Loucy (cell line): ENCODE results near the gene TNIP1.

Source experiments
- CTCF ChIP-seq: fragments of 200-600 bp; sonication (generic); conservative IDR thresholded peaks from 2 replicates; pipeline ENCODE4 v1.5.1; 2014; ENCODE audit warnings: mild to moderate bottlenecking, antibody characterized with exemption, low read length
- EZH2phosphoT487 ChIP-seq: fragments of 200-600 bp; IDR thresholded peaks from 2 replicates; pipeline ENCODE4 v1.6.1; 2018; ENCODE audit warnings: antibody characterized with exemption, mild to moderate bottlenecking, moderate library complexity, borderline replicate concordance

GRCh38 chr5:151026088-151026487, 54.7 kb downstream of the TNIP1 start:
- TF ChIP-seq CTCF (no peak), EZH2phosphoT487 (no peak)
